Esophagus muscularis mucosa (tissue), 4 donors: Measurements from ENCODE around the gene ANKRD13B.

Experiments used
- CTCF ChIP-seq, 3 experiments: fragments of 200-600 bp in 2 of 3; fragments of 450-650 bp in 1 of 3; sonication (generic) in 2 of 3; IDR thresholded peaks; one replicate each; pipeline ENCODE4 v1.5.1; 2017 to 2019; ENCODE audit warnings: antibody characterized with exemption in 3 of 3, mild to moderate bottlenecking in 2 of 3, moderate library complexity in 1 of 3
- EP300 ChIP-seq: sonication (generic); formaldehyde crosslinking; IDR thresholded peaks from one replicate; pipeline ENCODE4 v1.6.1; 2017; ENCODE audit warnings: antibody characterized with exemption
- POLR2A ChIP-seq: fragments of 450-650 bp; IDR thresholded peaks from one replicate; pipeline ENCODE4 v1.6.1; 2017; ENCODE audit warnings: antibody characterized with exemption, moderate library complexity, mild to moderate bottlenecking, low read depth
- POLR2AphosphoS5 ChIP-seq, 2 donors: sonication (generic); formaldehyde crosslinking; IDR thresholded peaks; one replicate each; pipeline ENCODE4 v1.6.1; 2017; ENCODE audit warnings: antibody characterized with exemption in 2 of 2

- TF ChIP-seq CTCF (IDR thresholded peaks at IDR 0.05) (no peak), POLR2AphosphoS5 (IDR thresholded peaks at IDR 0.05) (no peak), EP300 (no peak), POLR2A (no peak)
Measured at GRCh38 chr17:29577001-29577370, 15.9 kb upstream of the ANKRD13B start.
